HepG2 (cell line): ENCODE measurements around the gene ATP10A. TPM values are rescaled to one million over a fixed set of nuclear protein-coding genes. Genes with fewer than 3 reads are reported as not detected.

Experiments
- ATAC-seq: fragments of 200-7000 bp; cut with Tn5 transposase; 3 replicates; pipeline ENCODE4 v1.9.1; 2020; ENCODE audit warnings: mild to moderate bottlenecking, moderate library complexity
- BruUV-seq: library from RNA; stranded (reverse); fragments of 400-500 nt; replicated peaks from 2 replicates; lab custom pipeline; 2021; lab: Mats Ljungman, UMichigan
- CTCF ChIA-PET: fragments of 300-600 bp; formaldehyde crosslinking; extraction: SDS; loops from one replicate; lab custom pipeline; 2021; ENCODE audit warnings: low total read pairs, inconsistent platforms, low intra/inter-chr PET ratio; lab: Yijun Ruan, JAX
- POLR2A ChIA-PET: fragments of 350-600 bp; sonication (Branson Sonifier 250); formaldehyde crosslinking; loops from one replicate; lab custom pipeline; 2020; ENCODE audit warnings: antibody characterized with exemption, inconsistent platforms; lab: Yijun Ruan, JAX
- DNase-seq: peaks from one replicate; pipeline ENCODE4 v3.0.0-alpha.2; 2015; ENCODE audit warnings: low spot score
- FAIRE-seq: peaks from 3 replicates; lab custom pipeline; 2011; peaks lifted over from hg19 to GRCh38; lab: Jason Lieb, UNC
- H2AFZ ChIP-seq: one replicate; pipeline ENCODE4 v1.6.1; 2011; ENCODE audit warnings: low read length, inconsistent platforms
- H3K27ac ChIP-seq: fragments of 300-600 bp; 3 replicates; pipeline ENCODE4 v1.8.0; 2011; ENCODE audit warnings: mixed run types, mild to moderate bottlenecking, mixed read lengths, low read length, inconsistent platforms; ENCODE audit not compliant: insufficient read depth; ENCODE audit errors: extremely low read length
- H3K27me3 ChIP-seq, 2 experiments: fragments of 200-600 bp in 1 of 2; 2 replicates in 1 of 2; 3 replicates in 1 of 2; pipeline versions ENCODE4 v1.6.0 to v1.8.0; 2011; ENCODE audit warnings: low read length in 2 of 2, mild to moderate bottlenecking in 2 of 2, moderate library complexity in 2 of 2, inconsistent platforms in 1 of 2; ENCODE audit not compliant: insufficient read depth in 2 of 2, control insufficient read depth in 1 of 2
- H3K36me3 ChIP-seq, 2 experiments: fragments of 200-600 bp in 1 of 2; replicated peaks in 1 of 2; 2 replicates in 1 of 2; 3 replicates in 1 of 2; pipeline versions ENCODE4 v1.5.1 to v1.8.0; 2011; ENCODE audit warnings: low read length in 2 of 2, inconsistent platforms in 1 of 2; ENCODE audit not compliant: insufficient read depth in 2 of 2, control insufficient read depth in 1 of 2
- H3K4me1 ChIP-seq: 2 replicates; pipeline ENCODE4 v1.5.1; 2012; ENCODE audit warnings: low read length, inconsistent platforms; ENCODE audit not compliant: insufficient read depth
- H3K4me2 ChIP-seq: 2 replicates; pipeline ENCODE4 v1.6.0; 2011; ENCODE audit warnings: low read depth, low read length, inconsistent platforms
- H3K4me3 ChIP-seq, 3 experiments: fragments of 200-600 bp in 1 of 3; sonication (generic), shearing (Covaris generic) in 1 of 3; replicated peaks in 1 of 3; 2 replicates each; pipeline ENCODE4 v1.5.1; 2011 to 2016; ENCODE audit warnings: low read length in 3 of 3, inconsistent platforms in 2 of 3, low read depth in 2 of 3, mild to moderate bottlenecking in 2 of 3, control low read depth in 1 of 3, mixed read lengths in 1 of 3; ENCODE audit not compliant: insufficient read depth in 1 of 3
- H3K79me2 ChIP-seq: one replicate; pipeline ENCODE4 v1.6.1; 2011; ENCODE audit warnings: low read length, inconsistent platforms; ENCODE audit not compliant: insufficient read depth
- H3K9ac ChIP-seq: 2 replicates; pipeline ENCODE4 v1.6.0; 2011; ENCODE audit warnings: mild to moderate bottlenecking, low read depth, low read length, inconsistent platforms; ENCODE audit not compliant: insufficient read depth
- H3K9me3 ChIP-seq: 2 replicates; pipeline ENCODE4 v1.5.1; 2012; ENCODE audit warnings: mild to moderate bottlenecking, low read length
- H4K20me1 ChIP-seq: 2 replicates; pipeline ENCODE4 v1.6.0; 2011; ENCODE audit warnings: inconsistent platforms, mild to moderate bottlenecking, low read length, moderate library complexity; ENCODE audit not compliant: insufficient read depth
- HNF1B ChIP-seq: sonication (generic); formaldehyde crosslinking; IDR thresholded peaks from 2 replicates; pipeline ENCODE4 v1.5.1; 2020; ENCODE audit warnings: mild to moderate bottlenecking, moderate library complexity, missing genetic modification reagents
- KDM5A ChIP-seq: fragments of 200-600 bp; sonication (generic); IDR thresholded peaks from 2 replicates; pipeline ENCODE4 v1.7.0; 2018; ENCODE audit warnings: antibody characterized with exemption, mild to moderate bottlenecking, low read length, borderline replicate concordance
- ONECUT2 ChIP-seq: sonication (generic); formaldehyde crosslinking; IDR thresholded peaks from 2 replicates; pipeline ENCODE4 v1.4.0; 2020; ENCODE audit warnings: missing genetic modification reagents
- ZBTB20 ChIP-seq: sonication (generic); formaldehyde crosslinking; IDR thresholded peaks from 2 replicates; pipeline ENCODE4 v1.8.1; 2023; ENCODE audit warnings: missing genetic modification reagents, low read depth, mild to moderate bottlenecking, borderline replicate concordance
- ZBTB34 ChIP-seq: sonication (generic); formaldehyde crosslinking; IDR thresholded peaks from 2 replicates; pipeline ENCODE4 v1.8.0; 2022; ENCODE audit warnings: mild to moderate bottlenecking, missing genetic modification reagents
- ZEB1 ChIP-seq: IDR thresholded peaks from 2 replicates; pipeline ENCODE4 v1.6.1; 2012; ENCODE audit warnings: mild to moderate bottlenecking, low read depth, inconsistent platforms; ENCODE audit not compliant: insufficient replicate concordance
- ZMYM3 ChIP-seq: sonication (generic); formaldehyde crosslinking; IDR thresholded peaks from 2 replicates; pipeline ENCODE4 v1.5.1; 2020; ENCODE audit warnings: mild to moderate bottlenecking, missing genetic modification reagents
- WGBS: methylation state at CpG from one replicate; pipeline ENCODE4 v1.1.6; 2017; ENCODE audit warnings: low lambda C conversion rate; 5-methylcytosine and 5-hydroxymethylcytosine counted together
- in situ Hi-C: cut with HindIII; loops from 2 replicates; pipeline ENCODE4 v1.10.0; 2017; ENCODE audit warnings: low pct_unique_long_range_greater_than_20kb; ENCODE audit not compliant: extremely low pct_ligation_motif_present
- intact Hi-C: fragments of 100-400 bp; cut with micrococcal nuclease; formaldehyde crosslinking; loops from one replicate; pipeline ENCODE4 v1.10.0; 2022; ENCODE audit not compliant: unreplicated experiment
- polyA plus RNA-seq, 8 experiments: library from polyadenylated mRNA; depleted of rRNA in 3 of 8; stranded (reverse) in 7 of 8; unstranded in 1 of 8; fragments of >200 nt; fragmentation: Illumina TruSeq in 4 of 8; extraction: Trizol in 4 of 8; gene quantifications; 2 replicates each; pipeline versions ENCODE4 v1.2.1 to v1.2.3, GENCODE V29; 2011 to 2016; ENCODE audit warnings: low read depth in 4 of 8, missing spikeins in 1 of 8, mixed read lengths in 1 of 8; ENCODE audit not compliant: insufficient read depth in 1 of 8
- total RNA-seq, 5 experiments: library from RNA; depleted of rRNA; stranded (reverse); fragments of >200 nt; fragmentation: Illumina TruSeq; extraction: Trizol; gene quantifications; 2 replicates each; pipeline ENCODE4 v1.2.3, GENCODE V29; 2016; ENCODE audit warnings: low read depth in 1 of 5
- TF ChIP-seq, protein P1 (sequence below): sonication (generic); formaldehyde crosslinking; IDR thresholded peaks from 2 replicates; pipeline ENCODE4 v1.4.0; 2020; ENCODE audit warnings: missing genetic modification reagents, low read depth, mild to moderate bottlenecking, borderline replicate concordance

Gene ATP10A
- total and polyA plus RNA-seq, 2 of the 13 experiments (the other 11 are each of a cell fraction or from before 2014, with no cell fraction given): 0.58 to 4.2 TPM

DNA sequence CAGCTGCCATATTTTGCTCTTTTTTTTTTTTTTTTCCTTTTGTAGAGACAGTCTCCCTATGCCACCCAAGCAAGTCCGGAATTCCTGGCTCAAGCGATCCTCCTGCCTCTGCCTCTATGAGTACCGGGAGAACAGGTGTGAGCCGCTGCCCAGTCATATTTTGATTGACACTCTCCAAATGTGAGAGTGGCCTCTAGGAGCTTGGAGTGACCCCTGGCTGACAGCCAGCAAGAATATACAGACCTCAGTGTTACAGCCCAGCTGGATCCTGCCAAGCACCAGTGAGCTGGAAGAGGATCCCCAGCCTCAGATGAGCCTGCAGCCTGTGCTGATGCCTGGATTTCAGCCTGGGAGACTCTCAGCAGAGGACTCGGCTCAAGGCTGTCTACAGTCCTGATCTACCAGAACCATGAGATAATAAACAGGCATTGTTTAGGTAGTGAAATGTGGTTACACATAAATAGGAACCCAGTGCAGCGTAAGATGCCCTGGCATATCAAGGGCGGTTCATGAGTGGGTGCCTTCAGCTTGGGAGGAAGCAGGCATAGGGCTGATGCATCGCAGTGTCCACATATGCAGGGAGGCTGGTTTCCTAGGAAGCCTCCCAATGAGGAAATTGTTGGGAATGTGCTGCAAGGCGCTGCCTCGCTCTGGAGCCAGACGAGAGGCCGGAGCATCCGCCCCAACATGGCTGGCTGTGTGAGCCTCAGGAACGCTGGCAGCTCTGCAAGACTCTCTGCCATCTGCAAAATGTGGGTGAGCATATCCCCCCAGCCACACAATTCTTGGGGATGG is 38.9 kb upstream of the ATP10A start:
- H3K27me3 ChIP-seq: no peaks in the 10 kb centered on the region
- no peaks in the 10 kb centered on the region for H3K36me3 ChIP-seq
- BruUV-seq: no TSS peak
- in situ Hi-C loops (no loop called here), intact Hi-C loops (no loop called here)
- H3K9ac ChIP-seq: no peak overlapping the region
- ChIA-PET POLR2A (no interaction called here), CTCF (no interaction called here)
- H4K20me1 ChIP-seq: no peaks in the 10 kb centered on the region
- DNase-seq (no peak), FAIRE-seq (no peak), ATAC-seq (no peak)
- H3K9me3 ChIP-seq: no peaks in the 10 kb centered on the region
- WGBS: 46% methylated on average over 7 of the region's 14 CpGs
- H3K27ac ChIP-seq: no peak overlapping the region
- H3K4me1 ChIP-seq: no peaks in the 10 kb centered on the region
- no peaks in the 10 kb centered on the region for H3K79me2 ChIP-seq
- no peak overlapping the region for H2AFZ ChIP-seq
- H3K4me2 ChIP-seq: no peak overlapping the region
- H3K4me3 ChIP-seq: no peak overlapping the region
- TF ChIP-seq HNF1B: no peak
- no peak for TF ChIP-seq ZEB1

- H3K36me3 ChIP-seq: no peaks in the 10 kb centered on the region
- H4K20me1 ChIP-seq: no peaks in the 10 kb centered on the region
- no peaks in the 10 kb centered on the region for H3K27me3 ChIP-seq
- intact Hi-C loops (no loop called here), in situ Hi-C loops (no loop called here)
- H3K4me2 ChIP-seq: no peak overlapping the region
- WGBS: 48% methylated on average over 5 of the region's 5 CpGs
- no TSS peak for BruUV-seq
- H3K4me3 ChIP-seq: no peak overlapping the region
- H3K9me3 ChIP-seq: no peaks in the 10 kb centered on the region
- no peak for FAIRE-seq
- ChIA-PET CTCF (no interaction called here), POLR2A (no interaction called here)
- H3K79me2 ChIP-seq: no peaks in the 10 kb centered on the region
- no peak overlapping the region for H2AFZ ChIP-seq
- H3K9ac ChIP-seq: no peak overlapping the region
- ATAC-seq: no peak
- no peaks in the 10 kb centered on the region for H3K4me1 ChIP-seq
- no peak overlapping the region for H3K27ac ChIP-seq
- DNase-seq: no peak
- TF ChIP-seq ZMYM3 (CRISPR knock-in tag) (no peak), ZBTB20 (no peak), ONECUT2 (CRISPR knock-in tag) (no peak), ZBTB34 (no peak), KDM5A (no peak)
- TF ChIP-seq, protein P1, sequence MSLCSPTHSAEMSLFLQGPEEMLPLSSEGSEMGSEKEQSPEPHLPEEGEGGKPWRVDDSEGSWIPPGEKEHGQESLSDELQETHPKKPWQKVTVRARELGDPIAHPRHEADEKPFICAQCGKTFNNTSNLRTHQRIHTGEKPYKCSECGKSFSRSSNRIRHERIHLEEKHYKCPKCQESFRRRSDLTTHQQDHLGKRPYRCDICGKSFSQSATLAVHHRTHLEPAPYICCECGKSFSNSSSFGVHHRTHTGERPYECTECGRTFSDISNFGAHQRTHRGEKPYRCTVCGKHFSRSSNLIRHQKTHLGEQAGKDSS (CRISPR knock-in tag): no peak
Measured at GRCh38 chr15:25900901-25901300, 37.8 kb upstream of the ATP10A start.
